Gastroesophageal sphincter (tissue), 3 donors: ENCODE data around the gene REEP1.

Source experiments
- POLR2A ChIP-seq, 2 donors: fragments of 450-650 bp; IDR thresholded peaks; one replicate each; pipeline ENCODE4 v1.6.1; 2017; ENCODE audit warnings: antibody characterized with exemption in 2 of 2, mild to moderate bottlenecking in 2 of 2, moderate library complexity in 1 of 2
- POLR2AphosphoS5 ChIP-seq: sonication (generic); formaldehyde crosslinking; IDR thresholded peaks from one replicate; pipeline ENCODE4 v1.6.1; 2017; ENCODE audit warnings: antibody characterized with exemption
- TF ChIP-seq, protein P1 (sequence below), 4 experiments: fragments of 200-600 bp in 2 of 4; fragments of 450-650 bp in 2 of 4; sonication (generic) in 1 of 4; IDR thresholded peaks; one replicate each; pipeline ENCODE4 v1.5.1; 2017 to 2019; ENCODE audit warnings: antibody characterized with exemption in 4 of 4, mild to moderate bottlenecking in 2 of 4, moderate library complexity in 2 of 4

DNA sequence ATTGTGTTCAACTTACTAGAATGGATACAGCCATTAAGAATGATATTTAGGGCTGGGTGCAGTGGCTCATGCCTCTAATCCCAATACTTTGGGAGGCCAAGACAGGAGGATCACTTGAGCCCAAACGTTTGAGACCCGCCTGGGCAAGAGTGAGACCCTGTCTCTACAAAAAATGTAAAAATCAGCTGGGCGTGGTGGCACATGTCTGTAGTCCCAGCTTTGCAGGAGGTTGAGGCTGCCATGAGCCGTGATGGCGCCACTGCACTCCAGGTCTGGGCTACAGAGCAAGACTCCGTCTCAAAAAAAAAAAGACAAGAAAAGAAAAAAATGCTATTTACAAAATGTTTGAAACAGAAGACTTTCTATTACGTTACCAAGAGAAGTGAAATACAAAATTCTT is 30.0 kb downstream of the REEP1 start:
- TF ChIP-seq, protein P1, sequence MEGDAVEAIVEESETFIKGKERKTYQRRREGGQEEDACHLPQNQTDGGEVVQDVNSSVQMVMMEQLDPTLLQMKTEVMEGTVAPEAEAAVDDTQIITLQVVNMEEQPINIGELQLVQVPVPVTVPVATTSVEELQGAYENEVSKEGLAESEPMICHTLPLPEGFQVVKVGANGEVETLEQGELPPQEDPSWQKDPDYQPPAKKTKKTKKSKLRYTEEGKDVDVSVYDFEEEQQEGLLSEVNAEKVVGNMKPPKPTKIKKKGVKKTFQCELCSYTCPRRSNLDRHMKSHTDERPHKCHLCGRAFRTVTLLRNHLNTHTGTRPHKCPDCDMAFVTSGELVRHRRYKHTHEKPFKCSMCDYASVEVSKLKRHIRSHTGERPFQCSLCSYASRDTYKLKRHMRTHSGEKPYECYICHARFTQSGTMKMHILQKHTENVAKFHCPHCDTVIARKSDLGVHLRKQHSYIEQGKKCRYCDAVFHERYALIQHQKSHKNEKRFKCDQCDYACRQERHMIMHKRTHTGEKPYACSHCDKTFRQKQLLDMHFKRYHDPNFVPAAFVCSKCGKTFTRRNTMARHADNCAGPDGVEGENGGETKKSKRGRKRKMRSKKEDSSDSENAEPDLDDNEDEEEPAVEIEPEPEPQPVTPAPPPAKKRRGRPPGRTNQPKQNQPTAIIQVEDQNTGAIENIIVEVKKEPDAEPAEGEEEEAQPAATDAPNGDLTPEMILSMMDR (IDR thresholded peaks at IDR 0.05): no peak
- TF ChIP-seq POLR2AphosphoS5 (no peak), POLR2A (IDR thresholded peaks at IDR 0.05) (no peak)
